Lung (tissue), 16 donors: Measurements from ENCODE around the gene JSRP1. TPM values are rescaled to one million over a fixed set of nuclear protein-coding genes. Genes with fewer than 3 reads are reported as not detected.

Experiments used
- ATAC-seq: fragments of 200-7000 bp; cut with Tn5 transposase; one replicate; pipeline ENCODE4 v1.9.1; 2020; ENCODE audit warnings: moderate number of reproducible peaks; ENCODE audit not compliant: insufficient read depth, low FRiP score
- DNase-seq, 3 donors: peaks; one replicate each; pipeline ENCODE4 v3.0.0-alpha.2; 2013 to 2017
- H3K27ac ChIP-seq, 2 donors: one replicate each; pipeline ENCODE4 v1.5.1; 2013; ENCODE audit warnings: mild to moderate bottlenecking in 2 of 2, moderate library complexity in 2 of 2, control low read depth in 1 of 2, inconsistent platforms in 1 of 2, low read depth in 1 of 2, low read length in 1 of 2
- H3K27me3 ChIP-seq, 3 donors: one replicate each; pipeline ENCODE4 v1.5.1; 2013; ENCODE audit warnings: low read length in 2 of 3; ENCODE audit not compliant: control insufficient read depth in 3 of 3, insufficient read depth in 3 of 3
- H3K36me3 ChIP-seq, 4 donors: one replicate each; pipeline ENCODE4 v1.5.1; 2013; ENCODE audit warnings: low read length in 4 of 4, mild to moderate bottlenecking in 1 of 4, moderate library complexity in 1 of 4; ENCODE audit not compliant: control insufficient read depth in 4 of 4, insufficient read depth in 4 of 4
- H3K4me1 ChIP-seq, 5 donors: one replicate each; pipeline ENCODE4 v1.5.1; 2013; ENCODE audit warnings: low read length in 5 of 5, mild to moderate bottlenecking in 2 of 5, moderate library complexity in 1 of 5; ENCODE audit not compliant: control insufficient read depth in 5 of 5, insufficient read depth in 5 of 5
- H3K4me3 ChIP-seq: one replicate; pipeline ENCODE4 v1.5.1; 2013; ENCODE audit warnings: mild to moderate bottlenecking, control low read depth, moderate library complexity
- H3K9ac ChIP-seq, 2 donors: one replicate each; pipeline ENCODE4 v1.5.1; 2013; ENCODE audit warnings: low read length in 2 of 2, control low read depth in 1 of 2; ENCODE audit not compliant: insufficient read depth in 1 of 2
- H3K9me3 ChIP-seq, 4 donors: one replicate each; pipeline ENCODE4 v1.5.1; 2013; ENCODE audit warnings: low read length in 3 of 4, mild to moderate bottlenecking in 1 of 4, moderate library complexity in 1 of 4; ENCODE audit not compliant: control insufficient read depth in 4 of 4, insufficient read depth in 3 of 4
- CTCF ChIP-seq: IDR thresholded peaks from 2 replicates; pipeline ENCODE4 v1.5.1; 2012; ENCODE audit warnings: mild to moderate bottlenecking; ENCODE audit errors: control extremely low read depth, extremely low read depth
- WGBS, 2 donors: extraction: QIAGEN DNeasy Blood & Tissue Kit; methylation state at CpG; one replicate each; pipeline ENCODE4 v1.1.7; 2013; 5-methylcytosine and 5-hydroxymethylcytosine counted together
- long read RNA-seq, 5 donors: transcript quantifications; one replicate each; lab custom pipeline, GENCODE V29; 2026
- polyA plus RNA-seq, 2 donors: library from polyadenylated mRNA; stranded (reverse); fragments of 200-250 nt; gene quantifications; one replicate each; pipeline ENCODE4 v1.2.1, GENCODE V29; 2013
- total RNA-seq, 2 donors: library from RNA; depleted of rRNA in 1 of 2; stranded (reverse); fragments of >200 nt in 1 of 2; gene quantifications; one replicate each; pipeline ENCODE4 v1.2.1, GENCODE V29; 2014 to 2021
- donor health status: control.
- donor health status: control.
- donor health status: Bipolar disorder and iron deficiency.
- donor health status: healthy.
- donor health status: DM: yes; HTN: yes; CAD: no.

JSRP1 gene, protein sequence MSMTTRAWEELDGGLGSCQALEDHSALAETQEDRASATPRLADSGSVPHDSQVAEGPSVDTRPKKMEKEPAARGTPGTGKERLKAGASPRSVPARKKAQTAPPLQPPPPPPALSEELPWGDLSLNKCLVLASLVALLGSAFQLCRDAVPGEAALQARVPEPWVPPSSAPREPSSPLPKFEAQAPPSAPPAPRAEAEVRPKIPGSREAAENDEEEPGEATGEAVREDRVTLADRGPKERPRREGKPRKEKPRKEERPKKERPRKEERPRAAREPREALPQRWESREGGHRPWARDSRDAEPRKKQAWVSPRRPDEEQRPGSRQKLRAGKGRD
- total RNA-seq (1 to 10 TPM in 1 of 2 donors, under 1 TPM in 1; 0.61 to 2.3 TPM), polyA plus RNA-seq (1 to 10 TPM in 1 of 2 donors, under 1 TPM in 1; 0.69 to 1.1 TPM)
- long read RNA-seq, donor 1, partial matches to known transcripts = 0 of 1 reads
- long read RNA-seq, donor 1, other reads (novel, unspliced or antisense) = 0 of 1 reads
- long read RNA-seq, donor 2, partial matches to known transcripts = 124 of 384 reads
- long read RNA-seq, donor 2, other reads (novel, unspliced or antisense) = 260 of 384 reads
- long read RNA-seq, donor 3 = 0 reads
- long read RNA-seq, donor 4 = 0 reads
- long read RNA-seq, donor 5 = 0 reads

- Histone ChIP-seq H3K4me1 (peaks cover 0 to 28% (median 0%) of the 10 kb centered on the region in 5 donors), H3K36me3 (no peaks in the 10 kb centered on the region), H3K27me3 (peaks cover 4 to 24% (median 9%) of the 10 kb centered on the region in 3 donors), H3K9me3 (no peaks in the 10 kb centered on the region), H3K27ac (no peak within 1 kb of the TSS), H3K4me3 (no peak within 1 kb of the TSS), H3K9ac (no peak within 1 kb of the TSS)
- DNase-seq (no peak), ATAC-seq (no peak)
- TF ChIP-seq CTCF = no peak
- WGBS, 2 donors = 70 to 72% methylated on average over 24 of the region's 24 CpGs
Measured at GRCh38 chr19:2255982-2256685, at the start of gene JSRP1. Gene JSRP1 (minus strand): TSS chr19:2256417. CDS start chr19:2255314, 1,103 bp downstream.

GRCh38 chr19:2305452-2306280, 49.4 kb upstream of the JSRP1 start:
- ATAC-seq (no peak), DNase-seq (no peak)
- Histone ChIP-seq H3K9ac (no peak overlapping the region), H3K27ac (no peak overlapping the region), H3K4me3 (no peak overlapping the region), H3K9me3 (peaks cover 0 to 1% (median 0%) of the 10 kb centered on the region in 4 donors), H3K27me3 (peaks cover 4 to 54% (median 39%) of the 10 kb centered on the region in 3 donors), H3K4me1 (peaks cover 0 to 9% (median 7%) of the 10 kb centered on the region in 5 donors), H3K36me3 (no peaks in the 10 kb centered on the region)
- WGBS, 2 donors = 67% methylated on average over 19 of the region's 19 CpGs
- TF ChIP-seq CTCF = no peak

DNA sequence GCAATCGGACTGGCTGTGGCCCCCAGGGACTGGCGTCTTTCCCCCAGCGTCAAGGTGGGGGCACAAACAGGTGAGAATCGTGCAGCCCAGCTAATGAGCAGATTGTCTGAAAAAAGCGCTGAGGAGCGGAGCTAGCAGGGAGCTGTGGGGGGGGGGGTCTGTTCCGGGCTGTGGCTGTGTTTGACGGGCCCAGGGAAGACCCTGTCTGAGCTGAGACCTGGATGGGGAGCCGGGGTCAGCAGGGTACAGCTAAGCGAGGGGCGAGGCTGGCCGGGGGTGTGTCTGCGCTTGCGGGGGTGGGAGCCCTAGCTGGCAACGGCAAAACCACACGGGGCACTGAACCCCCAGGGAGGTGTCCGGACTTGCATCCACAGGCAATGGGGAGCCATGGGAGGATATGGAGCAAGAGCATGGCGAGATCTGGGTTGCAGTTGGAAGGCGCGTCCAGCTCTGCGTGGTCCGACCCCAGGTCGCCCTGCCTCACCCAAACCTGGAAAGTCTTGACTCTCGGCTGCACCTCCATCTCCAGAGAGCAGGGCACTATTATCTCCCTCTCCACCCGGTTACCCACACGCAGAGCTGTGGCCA, 47.1 kb upstream of the JSRP1 start:
- Histone ChIP-seq H3K27ac (no peak overlapping the region), H3K36me3 (no peaks in the 10 kb centered on the region), H3K9me3 (peaks cover 0 to 1% (median 0%) of the 10 kb centered on the region in 4 donors), H3K4me1 (peaks cover 0 to 9% (median 7%) of the 10 kb centered on the region in 5 donors), H3K27me3 (peaks cover 4 to 43% (median 24%) of the 10 kb centered on the region in 3 donors), H3K4me3 (no peak overlapping the region), H3K9ac (no peak overlapping the region)
- DNase-seq (no peak), ATAC-seq (no peak)
- TF ChIP-seq CTCF = no peak
- WGBS, 2 donors = 53 to 64% methylated on average over 26 of the region's 26 CpGs
